BJ (cell line): ENCODE results near the gene OTOF. TPM values are rescaled to one million over a fixed set of nuclear protein-coding genes. Genes with fewer than 3 reads are reported as not detected.

Source experiments
- CTCF ChIA-PET: fragments of 350-600 bp; formaldehyde crosslinking; extraction: SDS; loops from one replicate; lab custom pipeline; 2021; ENCODE audit warnings: antibody characterized with exemption, inconsistent platforms; lab: Yijun Ruan, JAX
- POLR2A ChIA-PET: fragments of 300-600 bp; sonication (Branson Sonifier 250); formaldehyde crosslinking; extraction: SDS; loops from one replicate; lab custom pipeline; 2021; ENCODE audit warnings: antibody characterized with exemption; lab: Charles Lee
- DNase-seq: peaks from one replicate; pipeline ENCODE4 v3.0.0-alpha.2; 2011; ENCODE audit warnings: low read depth
- H3K27me3 ChIP-seq: 2 replicates; pipeline ENCODE4 v1.6.0; 2011; ENCODE audit warnings: low read length; ENCODE audit not compliant: control insufficient read depth, insufficient read depth
- H3K36me3 ChIP-seq: 2 replicates; pipeline ENCODE4 v1.5.1; 2011; ENCODE audit warnings: low read length; ENCODE audit not compliant: control insufficient read depth, insufficient read depth
- H3K4me3 ChIP-seq: 2 replicates; pipeline ENCODE4 v1.5.1; 2011; ENCODE audit warnings: low read depth, mild to moderate bottlenecking, control low read depth, low read length
- CTCF ChIP-seq: IDR thresholded peaks from 2 replicates; pipeline ENCODE4 v1.5.1; 2011; ENCODE audit warnings: low read depth, mild to moderate bottlenecking, control low read depth, inconsistent platforms, low read length, moderate library complexity; ENCODE audit not compliant: insufficient read depth
- polyA plus RNA-seq: library from polyadenylated mRNA; depleted of rRNA; stranded (reverse); fragments of >200 nt; gene quantifications from 2 replicates; pipeline ENCODE4 v1.2.3, GENCODE V29; 2011

Gene OTOF
- polyA plus RNA-seq, 1 experiment = 0.16 TPM

- Histone ChIP-seq H3K4me3 (no peak overlapping the region), H3K27me3 (peaks cover 21% of the 10 kb centered on the region), H3K36me3 (no peaks in the 10 kb centered on the region)
- ChIA-PET POLR2A (no interaction called here), CTCF (interaction anchor here (1.3 to 5.5 kb wide), 2 partner anchors 8 to 15 kb away, joined by 4 to 27 read pairs; no protein-coding TSS in a partner anchor)
- TF ChIP-seq CTCF = no peak
- no peak for DNase-seq
Measured at GRCh38 chr2:26511466-26511865, 33.5 kb upstream of the OTOF start.

- CTCF ChIA-PET = no interaction called here
- no peak for DNase-seq
- no peaks in the 10 kb centered on the region for H3K36me3 ChIP-seq
- H3K27me3 ChIP-seq = peaks cover 21% of the 10 kb centered on the region
- TF ChIP-seq CTCF = no peak
- POLR2A ChIA-PET = no interaction called here
- no peak overlapping the region for H3K4me3 ChIP-seq
Measured at GRCh38 chr2:26510344-26510973, 32.5 kb upstream of the OTOF start.

GRCh38 chr2:26509141-26509540 is 31.2 kb upstream of the OTOF start:
- Histone ChIP-seq H3K4me3 (no peak overlapping the region), H3K36me3 (no peaks in the 10 kb centered on the region), H3K27me3 (peaks cover 20% of the 10 kb centered on the region)
- POLR2A ChIA-PET = no interaction called here
- no peak for DNase-seq
- TF ChIP-seq CTCF = no peak
- CTCF ChIA-PET = interaction anchor here (0.8 kb wide), 1 partner anchor 11 kb away, joined by 4 read pairs; no protein-coding TSS in a partner anchor

GRCh38 chr2:26507932-26508331 is 30.0 kb upstream of the OTOF start:
- POLR2A ChIA-PET = no interaction called here
- DNase-seq = no peak
- H3K27me3 ChIP-seq = peaks cover 24% of the 10 kb centered on the region

GRCh38 chr2:26507088-26507487 is 29.2 kb upstream of the OTOF start:
- Histone ChIP-seq H3K4me3 (no peak overlapping the region), H3K36me3 (no peaks in the 10 kb centered on the region), H3K27me3 (peaks cover 24% of the 10 kb centered on the region)
- CTCF ChIA-PET = no interaction called here
- POLR2A ChIA-PET = no interaction called here
- TF ChIP-seq CTCF = no peak
- no peak for DNase-seq

More at GRCh38 chr2:26507932-26508331, 30.0 kb upstream of the OTOF start:
- Histone ChIP-seq H3K4me3 (no peak overlapping the region), H3K36me3 (no peaks in the 10 kb centered on the region)
- TF ChIP-seq CTCF = no peak
- CTCF ChIA-PET = no interaction called here
